Measurements from ENCODE around the gene CDH8.

The CDH8 gene

DNA sequence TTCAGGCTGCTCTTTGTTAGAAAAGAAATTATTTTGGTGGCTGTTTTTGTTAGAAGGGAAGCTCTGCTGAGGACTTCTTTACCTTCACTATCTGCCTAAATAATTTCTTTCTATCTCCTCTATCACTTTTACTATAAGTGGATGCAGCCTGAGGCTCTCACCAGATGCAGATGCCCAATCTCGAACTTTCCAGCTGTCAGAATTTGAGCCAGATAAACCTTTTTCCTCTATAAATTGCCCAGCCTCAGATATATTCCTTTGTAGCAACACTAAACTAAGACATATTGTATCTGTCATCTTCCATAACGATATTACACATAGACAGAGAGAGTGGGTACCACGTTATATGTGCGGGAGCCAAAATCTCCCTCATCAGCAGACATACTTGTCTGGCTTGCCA lies 15.7 kb upstream of the CDH8 start:
- Histone ChIP-seq H3K4me3 (ENCODE audit: low read depth, low read length) (no peak overlapping the region), H3K27me3 (replicated peaks) (no peaks in the 10 kb centered on the region), H3K27ac (no peak overlapping the region), H3K36me3 (replicated peaks) (no peaks in the 10 kb centered on the region)
- no peak for TF ChIP-seq CTCF (IDR thresholded peaks at IDR 0.05; ENCODE audit: low read depth, low read length, missing control alignments)
- DNase-seq, result no peak
- in situ Hi-C loops (cut with HindIII; ENCODE audit: low pct_ligation_motif_present, low sequenced_read_pairs), result no loop called here

- H3K4me3 ChIP-seq (ENCODE audit: low read depth, low read length), result no peak overlapping the region
- H3K27me3 ChIP-seq (replicated peaks), result no peaks in the 10 kb centered on the region
- no peak overlapping the region for H3K27ac ChIP-seq
- no peak for DNase-seq
- in situ Hi-C loops (cut with HindIII; ENCODE audit: low pct_ligation_motif_present, low sequenced_read_pairs), result no loop called here
- H3K36me3 ChIP-seq (replicated peaks), result no peaks in the 10 kb centered on the region
- TF ChIP-seq CTCF (IDR thresholded peaks at IDR 0.05; ENCODE audit: low read depth, low read length, missing control alignments), result no peak
Observed at GRCh38 chr16:62050793-62051192, 14.6 kb upstream of the CDH8 start.

- Histone ChIP-seq H3K27ac (no peak overlapping the region), H3K27me3 (replicated peaks) (no peaks in the 10 kb centered on the region), H3K36me3 (replicated peaks) (no peaks in the 10 kb centered on the region), H3K4me3 (ENCODE audit: low read depth, low read length) (no peak overlapping the region)
- no peak for DNase-seq
- in situ Hi-C loops (cut with HindIII; ENCODE audit: low pct_ligation_motif_present, low sequenced_read_pairs), result no loop called here
- TF ChIP-seq CTCF (IDR thresholded peaks at IDR 0.05; ENCODE audit: low read depth, low read length, missing control alignments), result no peak
Observed at GRCh38 chr16:62046801-62047200, 10.6 kb upstream of the CDH8 start.

DNA sequence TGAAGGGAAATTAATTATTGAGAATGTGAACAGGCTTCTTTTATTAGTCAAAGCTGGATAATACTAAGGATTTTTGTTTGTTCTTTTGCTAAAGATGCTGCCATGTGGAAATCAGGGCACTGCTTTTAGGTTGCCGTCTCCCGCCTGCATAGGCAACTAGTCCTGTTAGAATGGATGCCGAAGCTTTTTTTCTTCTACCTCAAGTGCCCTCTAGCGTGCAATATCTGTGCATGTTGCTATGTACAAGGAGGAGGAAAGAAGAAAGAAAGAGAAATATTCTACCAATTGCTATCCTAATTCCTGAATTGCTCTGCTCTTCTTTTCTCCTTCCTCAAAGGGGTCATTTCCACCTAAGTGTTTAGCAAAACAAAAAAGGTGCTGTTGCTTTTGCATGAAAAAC lies 5.2 kb upstream of the CDH8 start:
- peak; percentile 65 for DNase-seq
- in situ Hi-C loops (cut with HindIII; ENCODE audit: low pct_ligation_motif_present, low sequenced_read_pairs), result no loop called here
- H3K27ac ChIP-seq, result no peak overlapping the region
- no peaks in the 10 kb centered on the region for H3K36me3 ChIP-seq (replicated peaks)
- no peak overlapping the region for H3K4me3 ChIP-seq (ENCODE audit: low read depth, low read length)
- H3K27me3 ChIP-seq (replicated peaks), result no peaks in the 10 kb centered on the region
- peak; percentile 75 for TF ChIP-seq CTCF (IDR thresholded peaks at IDR 0.05; ENCODE audit: low read depth, low read length, missing control alignments)

DNA sequence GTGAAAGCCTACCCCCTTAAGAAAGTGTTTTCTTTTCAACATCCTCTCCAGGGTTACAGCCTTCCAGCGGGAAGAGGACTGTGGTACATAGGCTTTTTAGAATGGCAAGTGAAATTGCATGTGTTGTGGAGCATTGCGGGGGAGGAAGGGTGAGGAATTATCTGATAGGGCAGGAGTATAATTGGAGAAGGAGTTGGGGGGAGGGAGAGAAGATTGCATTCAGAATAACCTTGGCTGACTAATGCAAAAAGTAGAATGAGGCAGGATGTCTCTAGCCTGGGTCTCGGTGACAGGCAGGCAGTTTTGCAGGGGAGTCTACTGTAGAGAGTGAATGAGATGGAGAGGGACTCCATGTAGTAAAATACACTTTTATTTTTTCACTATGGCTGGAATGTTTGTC lies 2.4 kb upstream of the CDH8 start:
- H3K4me3 ChIP-seq (ENCODE audit: low read depth, low read length), result no peak overlapping the region
- H3K27ac ChIP-seq, result no peak overlapping the region
- TF ChIP-seq CTCF (IDR thresholded peaks at IDR 0.05; ENCODE audit: low read depth, low read length, missing control alignments), result no peak
- H3K27me3 ChIP-seq (replicated peaks), result no peaks in the 10 kb centered on the region
- no peak for DNase-seq
- in situ Hi-C loops (cut with HindIII; ENCODE audit: low pct_ligation_motif_present, low sequenced_read_pairs), result no loop called here
- no peaks in the 10 kb centered on the region for H3K36me3 ChIP-seq (replicated peaks)

DNA sequence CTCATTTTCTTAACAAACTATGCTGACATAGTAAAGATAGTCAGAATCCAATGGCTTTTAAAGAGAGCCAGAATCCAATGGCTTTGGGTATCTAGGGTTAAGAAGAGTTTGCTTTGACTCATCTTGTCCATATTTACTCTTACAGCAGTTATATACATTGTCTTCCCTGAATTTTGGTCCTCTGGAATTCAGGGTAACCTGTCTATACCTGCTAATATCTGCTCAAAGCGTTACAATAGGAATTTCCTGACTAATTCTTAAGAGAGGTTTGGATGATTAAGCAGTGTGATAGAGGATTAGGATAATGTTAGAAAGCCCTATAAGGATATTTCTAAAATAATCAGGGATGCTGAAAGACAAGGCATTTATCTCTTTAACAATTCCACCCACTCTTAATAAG lies 2.0 kb upstream of the CDH8 start:
- no peak for TF ChIP-seq CTCF (IDR thresholded peaks at IDR 0.05; ENCODE audit: low read depth, low read length, missing control alignments)
- in situ Hi-C loops (cut with HindIII; ENCODE audit: low pct_ligation_motif_present, low sequenced_read_pairs), result no loop called here
- Histone ChIP-seq H3K27me3 (replicated peaks) (no peaks in the 10 kb centered on the region), H3K27ac (no peak overlapping the region), H3K36me3 (replicated peaks) (no peaks in the 10 kb centered on the region), H3K4me3 (ENCODE audit: low read depth, low read length) (no peak overlapping the region)
- no peak for DNase-seq

Measured in brain microvascular endothelial cell (primary cell).